Tibial nerve (tissue), 4 donors: Measurements from ENCODE around the gene ARHGAP1. TPM values are rescaled to one million over a fixed set of nuclear protein-coding genes. Genes with fewer than 3 reads are reported as not detected.

ENCODE experiments used
- DNase-seq, 2 donors: peaks; one replicate each; pipeline ENCODE4 v3.0.0-alpha.2; 2019; ENCODE audit warnings: low spot score in 2 of 2
- H3K27ac ChIP-seq, 4 donors: fragments of 200-600 bp; sonication (generic) in 3 of 4; one replicate each; pipeline ENCODE4 v1.5.1; 2017 to 2019; ENCODE audit warnings: mild to moderate bottlenecking in 1 of 4
- H3K27me3 ChIP-seq, 2 donors: fragments of 200-600 bp; sonication (generic) in 1 of 2; one replicate each; pipeline versions ENCODE4 v1.5.1 to v1.6.0; 2017 to 2019
- H3K36me3 ChIP-seq, 3 donors: fragments of 200-600 bp; sonication (generic); one replicate each; pipeline ENCODE4 v1.5.1; 2018 to 2019
- H3K4me1 ChIP-seq, 4 donors: fragments of 200-600 bp; sonication (generic) in 3 of 4; one replicate each; pipeline ENCODE4 v1.5.1; 2017 to 2019
- H3K4me3 ChIP-seq, 4 donors: fragments of 200-600 bp; sonication (generic) in 3 of 4; one replicate each; pipeline ENCODE4 v1.5.1; 2017 to 2019; ENCODE audit warnings: mild to moderate bottlenecking in 1 of 4, moderate library complexity in 1 of 4
- H3K9me3 ChIP-seq, 4 donors: fragments of 200-600 bp; sonication (generic) in 3 of 4; one replicate each; pipeline ENCODE4 v1.5.1; 2017 to 2019
- EP300 ChIP-seq, 2 donors: sonication (generic); formaldehyde crosslinking; IDR thresholded peaks; one replicate each; pipeline ENCODE4 v1.6.1; 2017; ENCODE audit warnings: antibody characterized with exemption in 2 of 2, mild to moderate bottlenecking in 1 of 2
- POLR2A ChIP-seq, 2 donors: fragments of 450-650 bp; IDR thresholded peaks; one replicate each; pipeline ENCODE4 v1.6.1; 2017; ENCODE audit warnings: antibody characterized with exemption in 2 of 2, mild to moderate bottlenecking in 2 of 2, moderate library complexity in 2 of 2
- WGBS, 2 donors: methylation state at CpG; one replicate each; pipeline ENCODE4 v1.1.5; 2018; 5-methylcytosine and 5-hydroxymethylcytosine counted together
- total RNA-seq, 4 donors: library from RNA; depleted of rRNA; stranded (reverse); fragments of >200 nt; gene quantifications; one replicate each; pipeline ENCODE4 v1.1.0, GENCODE V29; 2016
- TF ChIP-seq, protein P1 (sequence below), 5 experiments: fragments of 200-600 bp in 3 of 5; fragments of 450-650 bp in 2 of 5; sonication (generic) in 3 of 5; IDR thresholded peaks; one replicate each; pipeline ENCODE4 v1.5.1; 2016 to 2019; ENCODE audit warnings: antibody characterized with exemption in 5 of 5, mild to moderate bottlenecking in 3 of 5, moderate library complexity in 2 of 5

Gene ARHGAP1
- total RNA-seq, 4 donors from 2014 or later, result 47.9 to 83.0 (median 59.8) TPM

GRCh38 chr11:46677169-46677568, 23.2 kb downstream of the ARHGAP1 start:
- 74 to 80% methylated on average over 6 to 8 of the region's 8 CpGs for WGBS, 2 donors
- no peak for TF ChIP-seq POLR2A (IDR thresholded peaks at IDR 0.05)
- TF ChIP-seq, protein P1, sequence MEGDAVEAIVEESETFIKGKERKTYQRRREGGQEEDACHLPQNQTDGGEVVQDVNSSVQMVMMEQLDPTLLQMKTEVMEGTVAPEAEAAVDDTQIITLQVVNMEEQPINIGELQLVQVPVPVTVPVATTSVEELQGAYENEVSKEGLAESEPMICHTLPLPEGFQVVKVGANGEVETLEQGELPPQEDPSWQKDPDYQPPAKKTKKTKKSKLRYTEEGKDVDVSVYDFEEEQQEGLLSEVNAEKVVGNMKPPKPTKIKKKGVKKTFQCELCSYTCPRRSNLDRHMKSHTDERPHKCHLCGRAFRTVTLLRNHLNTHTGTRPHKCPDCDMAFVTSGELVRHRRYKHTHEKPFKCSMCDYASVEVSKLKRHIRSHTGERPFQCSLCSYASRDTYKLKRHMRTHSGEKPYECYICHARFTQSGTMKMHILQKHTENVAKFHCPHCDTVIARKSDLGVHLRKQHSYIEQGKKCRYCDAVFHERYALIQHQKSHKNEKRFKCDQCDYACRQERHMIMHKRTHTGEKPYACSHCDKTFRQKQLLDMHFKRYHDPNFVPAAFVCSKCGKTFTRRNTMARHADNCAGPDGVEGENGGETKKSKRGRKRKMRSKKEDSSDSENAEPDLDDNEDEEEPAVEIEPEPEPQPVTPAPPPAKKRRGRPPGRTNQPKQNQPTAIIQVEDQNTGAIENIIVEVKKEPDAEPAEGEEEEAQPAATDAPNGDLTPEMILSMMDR (IDR thresholded peaks at IDR 0.05), result no peak
- no peak for TF ChIP-seq EP300 (IDR thresholded peaks at IDR 0.05)
- Histone ChIP-seq H3K27ac (peak overlapping the region in 2 of 4 donors; percentile 87), H3K4me1 (peaks cover 3 to 45% (median 28%) of the 10 kb centered on the region in 4 donors), H3K27me3 (no peaks in the 10 kb centered on the region), H3K36me3 (peaks cover 3 to 81% (median 35%) of the 10 kb centered on the region in 3 donors), H3K9me3 (no peaks in the 10 kb centered on the region), H3K4me3 (no peak overlapping the region)
- DNase-seq, result no peak

- Histone ChIP-seq H3K27ac (peak overlapping the region in 3 of 4 donors; percentile 74 to 87 (median 87)), H3K36me3 (peaks cover 3 to 81% (median 34%) of the 10 kb centered on the region in 3 donors), H3K27me3 (no peaks in the 10 kb centered on the region), H3K4me3 (no peak overlapping the region), H3K4me1 (peaks cover 3 to 49% (median 28%) of the 10 kb centered on the region in 4 donors), H3K9me3 (no peaks in the 10 kb centered on the region)
- WGBS, 2 donors, result 76 to 79% methylated on average over 15 of the region's 15 CpGs
- DNase-seq, result no peak
- TF ChIP-seq, protein P1 (IDR thresholded peaks at IDR 0.05), result no peak
- TF ChIP-seq POLR2A (IDR thresholded peaks at IDR 0.05) (no peak), EP300 (IDR thresholded peaks at IDR 0.05) (peak in 1 of 2 donors; percentile 29)
Measured at GRCh38 chr11:46676436-46677158, 23.8 kb downstream of the ARHGAP1 start.

GRCh38 chr11:46675949-46676348, 24.5 kb downstream of the ARHGAP1 start:
- TF ChIP-seq, protein P1 (IDR thresholded peaks at IDR 0.05), result no peak
- TF ChIP-seq EP300 (IDR thresholded peaks at IDR 0.05) (no peak), POLR2A (IDR thresholded peaks at IDR 0.05) (no peak)
- H3K9me3 ChIP-seq, result no peaks in the 10 kb centered on the region
- peak overlapping the region; percentile 59 to 87 (median 80) for H3K27ac ChIP-seq
- 75 to 85% methylated on average over 7 of the region's 7 CpGs for WGBS, 2 donors
- no peak overlapping the region for H3K4me3 ChIP-seq
- no peaks in the 10 kb centered on the region for H3K27me3 ChIP-seq
- H3K36me3 ChIP-seq, result peaks cover 2 to 81% (median 28%) of the 10 kb centered on the region in 3 donors
- DNase-seq, result no peak
- H3K4me1 ChIP-seq, result peaks cover 3 to 55% (median 28%) of the 10 kb centered on the region in 4 donors

DNA sequence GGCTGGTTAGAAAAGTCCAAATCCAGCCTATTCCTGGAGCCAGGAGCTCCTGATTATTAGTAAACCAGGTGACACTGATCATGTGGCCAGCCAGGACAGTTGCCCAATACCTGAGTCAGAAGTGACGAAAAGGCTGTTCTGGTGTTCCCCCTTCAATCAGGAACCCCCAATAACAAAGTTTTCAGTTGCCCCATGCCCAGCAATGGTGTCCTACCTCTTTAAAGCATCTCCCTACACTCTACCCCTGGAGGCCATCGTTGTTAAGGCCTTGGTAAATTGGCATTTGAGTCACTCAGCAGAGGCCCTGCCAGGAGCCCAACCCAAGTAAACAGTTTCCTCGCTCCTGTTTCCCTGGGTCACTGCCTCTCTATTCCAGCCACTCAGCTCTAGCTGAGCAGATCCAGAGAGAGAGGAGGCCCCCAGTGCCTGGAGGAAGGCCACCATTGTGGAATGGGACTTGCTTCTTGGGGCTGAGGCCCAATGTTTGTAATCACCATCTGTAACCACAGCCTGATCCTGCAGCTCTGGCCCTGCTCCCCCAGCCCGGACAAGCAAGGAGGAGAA, 25.0 kb downstream of the ARHGAP1 start:
- Histone ChIP-seq H3K36me3 (peaks cover 0 to 81% (median 22%) of the 10 kb centered on the region in 3 donors), H3K4me1 (peaks cover 3 to 60% (median 28%) of the 10 kb centered on the region in 4 donors), H3K4me3 (no peak overlapping the region), H3K9me3 (no peaks in the 10 kb centered on the region), H3K27me3 (no peaks in the 10 kb centered on the region), H3K27ac (peak overlapping the region; percentile 59 to 87 (median 80))
- TF ChIP-seq POLR2A (IDR thresholded peaks at IDR 0.05) (no peak), EP300 (IDR thresholded peaks at IDR 0.05) (peak; percentile 63 to 71)
- TF ChIP-seq, protein P1 (IDR thresholded peaks at IDR 0.05), result peak in 2 of 5 experiments; percentile 16 to 22
- DNase-seq, result peak; percentile 57 to 88
- WGBS, 2 donors, result 35 to 44% methylated on average over 4 of the region's 4 CpGs
